Fibroblast of upper back skin (primary cell): ENCODE results near the gene NPAS3.

Experiments
- DNase-seq: peaks from one replicate; pipeline ENCODE4 v3.0.0-alpha.2; 2013

The NPAS3 gene

DNA sequence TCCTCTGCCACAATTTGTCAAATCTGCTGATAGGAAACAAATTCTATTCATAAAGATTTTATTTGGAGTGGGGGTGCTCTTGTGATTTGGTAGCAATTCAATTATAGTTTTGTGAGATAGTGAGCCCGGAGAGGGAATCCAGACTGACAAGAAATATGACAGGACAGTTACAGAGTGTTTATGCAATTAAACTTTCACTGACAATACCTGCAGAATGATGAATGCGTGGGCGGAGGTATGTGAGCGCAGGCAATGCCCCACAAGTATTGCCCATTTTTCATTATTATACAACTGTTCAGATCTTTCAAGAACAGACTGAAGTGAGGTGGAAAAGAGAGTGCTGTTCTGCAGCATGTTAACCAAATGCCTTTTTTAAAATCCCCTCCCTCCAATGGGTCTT is 753.2 kb downstream of the NPAS3 start:
- no peak for DNase-seq

DNA sequence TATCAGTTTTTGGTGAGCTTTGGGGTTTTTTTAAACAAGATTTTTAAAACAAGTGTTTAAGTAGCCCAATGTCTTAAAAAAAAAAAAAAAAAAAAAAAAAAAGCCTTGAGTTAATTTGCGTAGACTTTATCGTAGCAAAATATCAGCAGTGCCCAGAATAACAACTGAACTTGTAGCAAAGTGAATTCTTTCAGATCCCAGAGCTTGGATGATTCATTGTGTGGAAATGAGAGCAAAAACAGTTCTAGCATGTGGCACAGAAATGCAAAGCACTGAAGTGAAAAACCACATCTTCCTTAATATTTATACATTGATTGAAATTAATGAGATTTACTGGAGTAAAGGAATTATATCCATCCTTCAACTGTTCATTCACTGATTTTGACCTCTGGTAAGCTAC is 754.1 kb downstream of the NPAS3 start:
- DNase-seq, result peak; percentile 87

DNA sequence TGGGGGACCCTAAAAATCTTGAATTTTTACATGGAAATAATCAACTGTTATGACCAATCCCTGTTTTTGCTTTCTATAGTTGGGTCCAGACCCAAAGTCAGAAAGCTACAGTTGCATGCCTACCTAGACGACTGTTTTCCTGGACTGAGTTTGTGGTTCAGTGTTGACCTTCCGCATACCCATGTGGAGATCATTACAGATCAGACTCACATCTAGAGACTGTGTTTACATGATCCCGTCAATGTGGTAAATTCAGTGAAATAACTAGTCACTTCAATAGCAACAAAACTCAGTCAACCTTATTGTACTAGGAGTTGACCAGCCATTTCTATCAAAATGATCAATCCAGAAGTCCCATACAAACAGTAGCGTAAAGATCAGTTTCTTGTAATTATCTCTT is 754.6 kb downstream of the NPAS3 start:
- DNase-seq, result peak; percentile 85

DNA sequence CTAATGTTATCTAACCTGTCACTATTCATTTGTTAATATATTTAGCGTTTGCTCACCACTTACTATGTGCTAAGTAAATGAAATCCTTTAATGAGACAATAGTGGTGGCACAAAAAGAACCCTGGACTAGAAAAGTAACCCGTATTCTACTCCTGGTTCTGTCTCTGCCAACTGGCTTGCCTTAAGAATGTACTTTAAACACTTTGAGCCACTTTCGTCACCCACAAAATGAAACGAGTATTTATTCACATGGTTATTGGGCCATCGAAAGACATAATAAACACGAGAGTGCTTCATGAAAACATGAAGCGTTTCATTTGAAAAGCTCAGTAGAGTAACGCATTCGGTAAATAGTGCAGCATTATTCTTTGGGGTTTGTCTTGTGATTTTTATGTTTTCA is 757.5 kb downstream of the NPAS3 start:
- DNase-seq, result no peak

DNA sequence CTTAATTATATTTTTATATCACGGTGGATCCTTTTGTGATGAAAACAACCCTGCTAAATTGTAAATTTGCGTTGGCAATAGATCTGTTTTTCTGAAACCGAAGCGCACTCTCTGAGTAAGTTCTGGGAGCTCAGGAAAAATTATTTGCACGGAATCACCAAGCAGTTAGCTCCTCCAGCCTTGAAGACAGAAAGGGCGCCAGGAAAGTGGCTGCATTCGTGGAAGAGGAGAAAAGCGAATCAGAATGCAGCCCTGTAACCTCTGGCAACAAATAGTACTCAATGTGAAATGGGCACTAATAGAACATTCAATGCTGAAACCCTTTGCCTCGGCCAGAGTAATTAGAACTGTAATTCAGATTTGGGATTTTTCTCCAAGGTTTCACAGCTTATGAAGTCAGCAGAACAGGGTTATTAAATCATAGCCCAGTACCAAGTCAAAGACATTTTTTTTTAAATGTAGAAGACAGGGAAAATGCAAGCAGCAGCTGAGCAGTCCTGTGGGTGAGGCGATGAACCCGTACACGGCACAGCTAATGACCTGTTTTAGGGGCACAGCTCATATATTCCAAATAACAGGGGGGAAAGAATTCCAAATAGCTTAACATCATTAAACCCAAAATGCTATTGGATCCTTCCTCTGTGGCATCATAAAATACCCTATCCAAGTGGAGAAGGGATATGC is 760.8 kb downstream of the NPAS3 start:
- DNase-seq, result no peak

DNA sequence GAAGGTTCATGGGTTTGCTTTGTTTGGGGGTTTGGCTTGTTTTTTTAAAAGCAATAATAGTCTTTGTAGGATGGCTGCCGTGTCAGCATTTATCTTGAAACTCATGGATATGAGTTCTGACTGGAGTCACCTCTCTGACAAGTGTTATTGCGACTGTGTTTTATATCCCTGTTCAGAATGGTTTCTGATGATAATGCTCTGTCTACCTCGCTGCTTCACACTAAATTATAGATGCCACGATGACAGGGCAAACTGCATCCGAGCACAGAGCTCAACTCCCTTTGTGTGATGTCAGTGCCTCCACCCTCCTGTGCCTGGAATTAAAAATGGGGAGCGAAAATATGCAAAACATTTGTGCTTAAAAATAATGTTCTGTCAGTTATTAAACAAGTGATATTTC is 761.4 kb downstream of the NPAS3 start:
- no peak for DNase-seq

DNA sequence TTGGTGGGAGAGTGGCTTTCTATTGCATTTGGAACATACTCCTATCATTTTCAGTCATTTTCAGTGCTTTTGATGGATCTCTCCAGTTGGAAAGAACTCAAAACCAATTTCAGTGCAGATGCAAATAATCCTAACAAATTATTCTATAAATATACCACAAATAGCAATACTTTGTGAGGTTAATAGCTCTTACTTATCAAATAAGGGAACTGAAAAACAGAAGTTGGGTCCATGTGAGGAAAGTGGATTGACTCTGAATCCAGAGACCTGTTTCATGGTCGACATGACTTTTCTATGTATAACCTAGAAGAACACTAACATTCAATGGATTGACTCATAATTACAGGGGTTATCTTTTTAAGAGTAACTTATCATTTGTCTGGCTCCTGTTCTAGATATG is 763.6 kb downstream of the NPAS3 start:
- no peak for DNase-seq

DNA sequence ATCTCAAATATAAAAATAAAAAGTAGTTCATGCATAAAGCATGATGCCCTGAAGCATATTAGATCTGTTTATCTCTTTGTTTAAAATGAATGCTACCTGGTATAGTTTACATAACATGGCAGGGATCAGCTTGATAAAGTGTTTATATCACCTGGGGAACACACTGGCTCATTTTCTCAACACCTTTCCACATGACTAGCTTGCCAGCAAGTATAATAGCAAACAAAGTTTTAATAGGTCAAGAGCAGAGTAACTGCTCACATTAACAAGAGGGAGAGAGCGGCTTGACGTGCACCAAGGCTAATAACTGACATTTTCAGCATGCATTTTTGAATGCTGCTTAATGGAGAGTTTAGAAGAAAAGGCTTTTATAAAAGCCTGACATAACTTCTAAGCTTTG is 765.8 kb downstream of the NPAS3 start:
- DNase-seq, result no peak

DNA sequence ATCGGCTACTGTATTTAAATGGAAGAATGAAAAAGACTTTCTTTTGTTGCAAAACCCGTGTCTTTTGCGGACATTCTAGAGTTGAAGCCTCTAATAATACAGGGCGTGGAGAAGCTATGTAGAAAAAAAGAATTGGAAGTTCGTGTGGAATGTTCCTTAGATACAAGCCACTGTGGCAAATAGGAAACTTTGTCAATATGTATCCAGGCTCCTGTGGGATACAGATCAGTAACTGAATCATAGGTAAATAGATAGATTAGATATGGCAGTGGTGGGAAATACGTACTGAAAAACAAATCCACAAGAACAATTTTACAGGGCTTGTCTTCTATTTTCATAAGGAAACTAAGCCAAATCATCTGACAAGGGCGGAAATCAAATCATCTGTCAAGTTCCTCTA is 766.8 kb downstream of the NPAS3 start:
- DNase-seq, result no peak

DNA sequence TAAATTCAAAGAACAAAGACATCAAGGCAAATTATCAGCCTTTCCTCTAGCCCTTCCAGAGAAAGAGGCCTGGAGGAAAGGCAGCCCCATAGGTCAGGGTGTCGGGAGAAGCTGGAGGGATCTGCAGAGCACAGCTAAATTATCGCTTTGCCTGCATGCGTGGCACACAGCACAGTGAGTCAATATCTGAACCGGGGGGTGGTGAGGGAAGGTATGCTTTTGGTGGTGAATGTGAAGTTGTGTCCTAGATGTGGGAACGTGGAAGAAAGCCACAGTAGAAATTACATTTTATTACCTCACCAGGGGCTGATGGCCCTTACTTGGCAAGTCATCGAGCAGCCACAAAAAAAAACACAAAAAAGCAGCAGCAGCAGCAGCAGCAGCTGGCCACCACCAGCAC is 769.0 kb downstream of the NPAS3 start:
- peak; percentile 22 for DNase-seq

DNA sequence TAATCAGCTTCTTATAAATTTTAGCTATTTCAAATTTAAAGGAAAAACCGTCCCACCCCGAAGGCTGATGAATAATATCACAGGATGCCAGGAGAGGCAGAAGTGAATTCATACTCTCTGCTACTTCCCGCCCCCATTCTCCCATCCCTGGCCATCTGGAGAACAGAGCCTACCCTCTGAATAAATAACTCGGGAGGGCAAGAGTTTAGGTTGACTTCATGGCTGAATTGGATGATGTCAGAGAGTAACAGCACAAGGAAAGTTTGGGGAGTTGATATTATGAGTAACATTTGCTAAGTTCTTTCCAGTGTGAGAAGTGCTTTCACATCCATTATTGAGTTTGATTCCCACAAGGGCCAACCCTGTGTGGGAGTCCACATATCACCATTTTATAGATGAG is 770.6 kb downstream of the NPAS3 start:
- DNase-seq, result peak; percentile 29

DNA sequence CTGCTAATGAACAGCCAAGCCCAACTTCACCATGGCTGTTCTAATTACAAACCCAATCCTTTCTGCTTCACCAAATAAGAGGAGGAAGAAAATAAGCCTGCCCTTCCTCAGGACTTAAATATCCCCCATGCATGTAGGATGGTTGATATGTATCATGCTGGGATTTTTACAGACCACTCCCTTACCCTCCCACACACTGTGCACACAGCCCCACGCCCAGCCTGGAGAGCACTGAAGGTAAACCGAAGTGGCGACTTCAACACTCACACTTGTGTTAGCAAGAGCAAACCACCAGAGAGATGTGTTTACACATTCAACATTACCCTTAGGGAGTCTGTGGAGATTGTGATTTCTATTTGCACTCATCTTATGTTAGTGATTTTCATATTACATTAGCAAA is 771.0 kb downstream of the NPAS3 start:
- DNase-seq, result no peak

DNA sequence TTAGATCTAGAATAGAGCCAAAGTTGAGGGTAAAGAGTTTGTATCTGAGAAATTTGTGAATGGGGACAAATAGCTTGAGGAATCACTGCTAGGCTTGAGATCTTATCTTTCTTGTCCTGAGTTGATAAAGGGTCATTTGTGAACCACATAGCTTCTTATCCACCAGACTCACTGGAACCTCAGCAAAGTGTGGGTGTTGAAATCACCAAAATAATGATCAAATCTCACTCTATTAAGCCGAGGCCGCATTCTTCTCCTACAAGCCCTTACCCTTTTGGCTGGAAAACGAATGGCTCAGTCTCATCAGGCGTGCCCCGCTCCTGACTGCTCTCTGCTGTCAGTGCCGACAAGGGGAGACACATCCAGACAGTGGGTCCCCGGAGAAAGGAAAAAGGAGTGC is 771.6 kb downstream of the NPAS3 start:
- DNase-seq, result no peak

DNA sequence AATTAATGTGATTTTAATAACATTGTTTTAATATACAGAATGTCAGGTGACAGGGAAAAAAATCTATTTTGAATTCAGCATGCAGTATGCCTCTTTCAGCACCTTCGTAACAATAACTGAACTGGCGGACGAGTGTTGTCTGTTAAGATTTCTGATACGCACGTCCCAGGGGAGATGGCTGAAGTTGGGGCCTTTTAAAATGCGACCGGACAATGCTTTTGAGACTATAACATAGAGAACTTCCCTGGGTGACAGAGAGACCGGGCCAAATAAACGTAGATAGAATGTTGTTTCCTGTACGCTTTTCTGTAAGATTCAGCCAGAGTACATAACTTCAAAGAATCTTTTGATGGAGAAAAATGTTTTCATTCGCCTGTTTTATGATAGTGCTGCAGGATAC is 772.5 kb downstream of the NPAS3 start:
- no peak for DNase-seq

DNA sequence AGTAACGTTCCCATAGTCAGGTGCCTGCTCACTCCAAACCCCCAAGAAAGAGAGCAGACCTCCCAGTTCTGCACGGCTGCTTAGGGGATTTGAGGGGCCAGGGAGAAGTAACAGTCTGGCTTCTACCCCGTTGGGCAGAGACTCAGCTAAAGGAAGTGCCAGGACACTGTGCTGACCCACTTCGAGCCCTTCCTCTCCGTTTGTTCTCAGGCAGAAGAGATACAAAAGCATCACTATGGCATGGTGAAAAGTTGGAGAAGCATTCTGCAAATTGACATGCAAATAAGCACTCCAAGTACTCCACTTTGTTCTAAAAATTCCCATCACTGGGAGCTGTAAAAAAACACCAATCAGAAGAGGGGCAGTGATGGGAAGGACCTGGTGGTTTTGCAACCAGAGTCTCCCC is 773.1 kb downstream of the NPAS3 start:
- no peak for DNase-seq

DNA sequence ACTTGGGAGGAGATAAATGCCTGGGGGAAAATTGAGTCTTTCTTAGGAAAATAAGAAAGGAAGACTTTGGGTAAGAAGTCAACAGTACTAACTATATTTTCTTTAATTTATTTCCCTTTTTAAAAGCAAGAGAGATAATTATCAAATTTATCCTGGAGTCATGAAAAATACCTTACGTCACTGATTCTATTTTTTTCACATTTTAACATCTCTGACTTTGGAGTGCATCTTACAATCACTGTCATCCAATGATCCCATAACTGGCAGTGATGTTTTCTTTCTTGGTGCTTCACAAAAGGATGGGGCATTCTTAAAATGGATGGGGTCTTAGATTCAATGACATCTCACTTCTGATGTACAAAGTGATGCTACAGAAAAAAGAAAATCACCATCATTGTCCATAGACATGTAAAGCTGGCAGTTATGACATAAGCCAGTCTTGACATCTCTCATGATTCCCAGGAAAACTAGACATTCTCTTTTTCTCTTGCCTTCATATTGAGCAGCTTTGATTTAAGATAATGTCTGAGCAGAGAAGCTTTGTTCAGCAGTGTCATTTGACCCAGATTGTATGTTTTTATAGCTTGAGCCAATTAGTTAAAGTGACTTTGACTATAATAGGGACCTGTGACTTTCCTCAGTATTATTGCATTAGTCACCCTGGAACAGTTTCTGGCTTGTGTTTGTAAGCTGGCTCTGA is 776.0 kb downstream of the NPAS3 start:
- peak; percentile 20 for DNase-seq

DNA sequence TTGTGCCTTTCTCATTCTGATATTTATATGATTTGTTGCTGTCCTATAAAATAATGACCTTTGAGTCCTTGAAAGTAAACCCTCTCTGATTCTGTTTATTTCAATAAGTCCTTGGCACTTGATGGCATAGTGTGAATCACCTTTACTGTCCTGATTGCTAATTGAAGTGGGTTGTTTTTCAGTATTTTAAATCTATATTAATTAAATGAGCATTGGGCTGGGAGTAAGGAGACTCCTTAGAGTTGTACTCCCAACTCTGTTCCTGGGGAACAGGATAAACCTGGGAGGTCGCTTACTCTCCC is 776.5 kb downstream of the NPAS3 start:
- no peak for DNase-seq

DNA sequence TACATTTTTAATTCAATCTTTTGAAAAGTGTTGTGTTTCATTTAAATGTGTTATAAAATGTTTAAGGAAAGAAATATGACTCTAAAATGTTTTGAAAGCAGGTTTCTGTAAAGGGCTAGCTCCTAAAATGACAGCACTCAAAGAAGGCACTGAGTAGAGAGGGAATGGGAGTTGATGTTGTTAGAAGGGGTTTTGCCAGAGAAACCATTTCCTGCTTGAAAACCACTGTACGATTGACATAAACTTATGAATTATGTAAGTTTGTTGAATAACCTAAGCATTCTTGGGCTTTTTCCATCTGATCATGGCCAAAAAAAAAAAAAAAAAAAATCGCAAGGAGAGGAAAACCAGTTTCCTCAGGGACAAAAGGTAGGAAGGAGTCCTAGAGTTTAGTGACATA is 778.2 kb downstream of the NPAS3 start:
- DNase-seq, result peak; percentile 8

DNA sequence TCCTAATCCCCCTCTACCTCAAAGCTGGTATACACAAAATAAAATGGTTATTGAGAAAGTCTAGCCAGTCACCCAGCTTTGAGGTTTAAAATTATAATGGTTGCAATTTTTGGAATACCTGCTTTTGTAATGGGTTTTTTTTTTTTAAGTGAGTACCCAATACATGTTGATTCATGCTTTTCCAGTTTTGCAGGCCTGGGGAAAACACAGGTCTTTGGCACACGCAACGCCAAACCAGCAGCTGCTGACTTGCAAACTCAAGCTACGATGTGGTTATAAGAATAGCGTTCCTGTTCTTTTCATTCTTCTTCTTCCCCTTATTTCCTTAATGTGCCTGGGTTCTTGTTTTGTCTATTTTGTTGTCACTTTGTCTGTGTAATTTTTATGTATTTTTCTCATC is 779.2 kb downstream of the NPAS3 start:
- DNase-seq, result no peak

DNA sequence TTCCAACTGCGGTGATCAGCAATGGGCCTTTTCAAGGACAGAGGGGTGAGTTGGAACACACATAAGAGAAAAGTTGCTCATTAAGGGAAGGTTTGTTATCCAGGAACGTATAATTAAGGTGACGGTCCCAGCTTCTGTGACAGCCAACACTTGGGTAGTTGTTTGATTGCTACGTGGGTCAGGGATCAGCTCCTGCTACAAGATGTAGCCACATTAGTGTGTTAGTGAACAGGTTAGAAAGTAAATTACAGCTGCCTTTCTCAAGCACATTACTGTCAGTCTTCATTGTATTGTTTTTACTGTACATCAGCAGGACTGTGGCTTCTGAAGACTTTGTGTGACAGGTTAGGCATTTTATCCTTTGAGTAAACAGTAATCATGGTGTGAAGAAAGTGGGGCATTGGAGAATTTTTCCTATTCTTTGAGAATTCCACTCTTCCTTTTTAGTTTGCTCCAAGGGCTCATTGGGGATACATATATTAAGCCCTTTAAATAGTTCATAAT is 781.7 kb downstream of the NPAS3 start:
- DNase-seq, result no peak

DNA sequence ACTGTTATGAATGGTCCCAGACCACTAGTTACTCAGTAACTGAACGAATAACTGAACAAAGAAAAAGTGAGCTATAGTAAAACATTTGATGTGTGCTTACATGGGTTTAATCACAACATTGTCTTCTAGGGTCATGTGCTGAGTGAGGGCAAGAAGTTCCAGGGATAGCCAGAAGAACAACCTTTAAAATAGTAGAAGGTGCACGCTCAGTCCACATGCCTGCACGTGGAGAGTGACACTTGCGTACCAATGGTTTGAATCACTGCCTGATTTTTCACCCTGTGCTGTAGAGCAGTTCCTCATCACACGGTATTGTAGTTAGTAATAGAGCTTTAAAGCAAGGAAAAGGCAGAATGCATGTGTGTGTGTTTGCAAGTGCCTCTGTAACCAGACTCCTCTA is 788.0 kb downstream of the NPAS3 start:
- DNase-seq, result peak; percentile 23

DNA sequence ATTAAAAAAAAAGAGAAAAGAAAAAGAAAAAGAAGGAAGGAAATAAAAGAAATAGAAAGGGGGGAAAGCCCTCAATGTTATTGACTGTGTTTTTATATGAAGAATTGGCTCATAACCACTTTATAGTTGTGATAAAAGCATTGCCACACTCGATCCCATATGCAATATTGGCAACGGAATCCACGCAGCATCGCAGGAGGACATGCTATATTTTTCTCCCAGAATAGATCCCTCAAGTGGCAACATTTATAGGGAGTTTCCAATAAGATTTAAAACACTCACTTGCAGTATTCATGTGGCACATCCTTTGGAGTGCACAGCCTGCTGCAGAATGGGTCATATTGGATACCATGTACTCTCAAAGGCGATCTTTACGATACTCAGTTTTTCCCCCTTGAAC is 788.9 kb downstream of the NPAS3 start:
- no peak for DNase-seq

DNA sequence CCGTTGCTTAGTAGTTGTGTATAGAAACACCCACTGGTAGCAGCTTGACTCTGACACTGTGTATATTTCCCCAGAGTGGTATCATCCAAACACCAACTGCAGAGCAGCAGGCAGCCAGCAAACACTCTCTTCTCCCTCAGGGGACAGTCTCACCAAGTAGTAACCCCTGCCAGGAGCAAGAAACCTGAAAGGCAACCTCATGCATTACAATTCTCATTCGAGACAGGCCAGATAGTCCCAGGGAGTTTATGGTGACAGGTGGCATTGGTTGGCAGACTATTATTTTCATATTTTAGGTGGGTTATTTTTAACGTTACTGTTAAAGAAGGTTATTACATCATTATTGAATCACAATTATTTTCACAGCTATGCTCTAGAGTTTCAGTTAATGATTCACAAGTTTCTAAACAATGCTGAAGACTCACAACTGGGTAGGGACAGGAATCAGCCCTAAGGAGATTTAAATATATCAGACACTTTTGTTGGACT is 789.4 kb downstream of the NPAS3 start:
- DNase-seq, result no peak

DNA sequence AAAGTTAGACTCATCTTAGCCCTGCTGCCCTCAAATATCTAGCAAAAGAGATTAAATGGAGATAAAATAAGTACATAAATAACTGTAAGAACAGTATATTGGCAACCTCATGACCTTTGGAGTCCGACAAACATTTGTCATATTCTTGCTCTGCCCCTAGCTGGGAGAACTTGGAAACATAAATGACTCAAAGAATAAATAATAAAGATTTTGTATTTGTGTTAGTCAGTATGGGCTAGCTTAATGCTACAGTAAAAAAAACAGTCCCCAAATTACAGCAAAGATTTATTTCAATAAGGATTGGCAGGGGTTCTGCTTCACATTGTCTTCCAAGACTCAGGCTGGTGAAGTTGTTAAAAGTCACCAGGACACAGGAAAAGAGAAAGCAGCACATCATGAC is 791.5 kb downstream of the NPAS3 start:
- no peak for DNase-seq

DNA sequence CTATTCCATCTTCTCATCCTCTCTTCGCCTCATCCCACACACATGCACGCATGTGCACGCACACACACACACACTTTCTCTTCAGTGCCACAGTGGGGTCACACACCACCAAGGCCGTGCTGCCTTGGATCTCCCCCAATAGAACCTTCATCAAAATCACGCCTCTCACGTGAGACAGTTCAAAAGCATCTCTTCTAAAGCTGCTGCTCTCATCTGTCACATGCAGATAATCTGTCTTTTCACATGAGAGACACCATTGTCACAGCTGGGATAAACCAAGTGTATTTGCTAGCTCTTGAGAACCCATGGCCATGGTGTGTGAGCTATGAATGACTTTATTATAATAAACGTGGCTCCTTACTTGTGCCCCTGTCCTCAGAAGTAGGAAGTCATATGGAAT is 793.5 kb downstream of the NPAS3 start:
- DNase-seq, result no peak
